KMS-11 (cell line): ENCODE results near the gene SORCS2.

Experiments
- H2AFZ ChIP-seq: fragments of 200-600 bp; sonication (generic); 2 replicates; pipeline ENCODE4 v1.6.1; 2016; ENCODE audit warnings: antibody characterized with exemption, mixed run types, low read depth
- H3K27ac ChIP-seq: fragments of 200-600 bp; sonication (generic); 2 replicates; pipeline ENCODE4 v1.6.1; 2016; ENCODE audit warnings: mild to moderate bottlenecking, mixed run types
- H3K27me3 ChIP-seq: fragments of 200-600 bp; sonication (generic); 2 replicates; pipeline ENCODE4 v1.6.1; 2017; ENCODE audit warnings: mild to moderate bottlenecking, low read depth, mixed run types, moderate library complexity; ENCODE audit not compliant: insufficient read depth
- H3K36me3 ChIP-seq: fragments of 200-600 bp; sonication (generic); 2 replicates; pipeline ENCODE4 v1.6.1; 2017; ENCODE audit warnings: mild to moderate bottlenecking, mixed run types; ENCODE audit not compliant: insufficient read depth
- H3K4me1 ChIP-seq: fragments of 200-600 bp; sonication (generic); 2 replicates; pipeline ENCODE4 v1.6.1; 2016; ENCODE audit warnings: mild to moderate bottlenecking, low read depth, mixed run types; ENCODE audit not compliant: poor library complexity, severe bottlenecking
- H3K4me2 ChIP-seq: fragments of 200-600 bp; sonication (generic); 2 replicates; pipeline ENCODE4 v1.7.0; 2016; ENCODE audit warnings: mild to moderate bottlenecking, mixed run types
- H3K4me3 ChIP-seq: fragments of 200-600 bp; sonication (generic); IDR thresholded peaks from 2 replicates; pipeline ENCODE4 v1.6.1; 2017; ENCODE audit warnings: low read depth, low read length, mixed read lengths; ENCODE audit not compliant: insufficient read depth
- H3K79me2 ChIP-seq: fragments of 200-600 bp; sonication (generic); 2 replicates; pipeline ENCODE4 v1.6.1; 2016; ENCODE audit warnings: low read depth, mixed run types; ENCODE audit not compliant: insufficient read depth
- H3K9ac ChIP-seq: fragments of 200-600 bp; sonication (generic); 2 replicates; pipeline ENCODE4 v1.6.1; 2016; ENCODE audit warnings: mild to moderate bottlenecking, mixed run types
- H4K20me1 ChIP-seq: fragments of 200-600 bp; sonication (generic); 2 replicates; pipeline ENCODE4 v1.6.1; 2016; ENCODE audit warnings: mild to moderate bottlenecking, mixed run types; ENCODE audit not compliant: insufficient read depth
- TF ChIP-seq, protein P1 (sequence below): fragments of 200-600 bp; sonication (generic); conservative IDR thresholded peaks from 2 replicates; pipeline ENCODE4 v1.6.1; 2017; ENCODE audit warnings: low read depth, mild to moderate bottlenecking, antibody characterized with exemption, low read length, moderate library complexity, mixed read lengths

Gene SORCS2

DNA sequence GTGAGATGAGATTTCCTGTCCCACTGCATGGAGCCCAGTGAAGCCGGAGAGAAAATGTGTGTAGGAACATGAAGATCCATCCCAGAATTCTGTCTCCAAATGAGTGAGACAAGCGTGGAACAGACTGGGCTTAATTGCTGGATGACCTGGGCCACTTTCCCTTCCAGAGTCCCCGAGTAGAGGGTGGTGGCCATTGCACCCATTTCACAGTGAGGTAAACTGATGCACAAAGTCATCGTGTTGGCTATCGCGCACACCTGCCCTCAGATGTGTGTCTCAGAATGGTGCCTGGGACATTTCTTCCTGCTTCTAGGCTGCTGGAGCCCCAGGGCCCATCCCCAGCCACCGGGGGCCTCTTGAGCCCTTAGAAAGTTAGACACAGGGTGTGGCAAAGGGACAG, 285.4 kb downstream of the SORCS2 start:
- Histone ChIP-seq H3K36me3 (no peaks in the 10 kb centered on the region), H3K27me3 (peaks cover under 1% of the 10 kb centered on the region; the same call in 1 of the 2 replicates), H3K4me2 (no peak overlapping the region), H2AFZ (no peak overlapping the region), H3K4me1 (no peaks in the 10 kb centered on the region), H3K27ac (no peak overlapping the region), H3K4me3 (no peak overlapping the region), H3K79me2 (no peaks in the 10 kb centered on the region), H3K9ac (no peak overlapping the region), H4K20me1 (no peaks in the 10 kb centered on the region)
- TF ChIP-seq, protein P1, sequence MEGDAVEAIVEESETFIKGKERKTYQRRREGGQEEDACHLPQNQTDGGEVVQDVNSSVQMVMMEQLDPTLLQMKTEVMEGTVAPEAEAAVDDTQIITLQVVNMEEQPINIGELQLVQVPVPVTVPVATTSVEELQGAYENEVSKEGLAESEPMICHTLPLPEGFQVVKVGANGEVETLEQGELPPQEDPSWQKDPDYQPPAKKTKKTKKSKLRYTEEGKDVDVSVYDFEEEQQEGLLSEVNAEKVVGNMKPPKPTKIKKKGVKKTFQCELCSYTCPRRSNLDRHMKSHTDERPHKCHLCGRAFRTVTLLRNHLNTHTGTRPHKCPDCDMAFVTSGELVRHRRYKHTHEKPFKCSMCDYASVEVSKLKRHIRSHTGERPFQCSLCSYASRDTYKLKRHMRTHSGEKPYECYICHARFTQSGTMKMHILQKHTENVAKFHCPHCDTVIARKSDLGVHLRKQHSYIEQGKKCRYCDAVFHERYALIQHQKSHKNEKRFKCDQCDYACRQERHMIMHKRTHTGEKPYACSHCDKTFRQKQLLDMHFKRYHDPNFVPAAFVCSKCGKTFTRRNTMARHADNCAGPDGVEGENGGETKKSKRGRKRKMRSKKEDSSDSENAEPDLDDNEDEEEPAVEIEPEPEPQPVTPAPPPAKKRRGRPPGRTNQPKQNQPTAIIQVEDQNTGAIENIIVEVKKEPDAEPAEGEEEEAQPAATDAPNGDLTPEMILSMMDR = no peak

- Histone ChIP-seq H3K4me2 (no peak overlapping the region), H2AFZ (no peak overlapping the region), H3K36me3 (no peaks in the 10 kb centered on the region), H3K27me3 (peaks cover 7% of the 10 kb centered on the region; the same call in 1 of the 2 replicates), H3K27ac (no peak overlapping the region), H3K79me2 (no peaks in the 10 kb centered on the region), H4K20me1 (no peaks in the 10 kb centered on the region), H3K4me3 (no peak overlapping the region), H3K4me1 (no peaks in the 10 kb centered on the region), H3K9ac (no peak overlapping the region)
- TF ChIP-seq, protein P1 = no peak
These were observed 286.3 kb downstream of the SORCS2 start for GRCh38 chr4:7478665-7479064.

GRCh38 chr4:7480423-7480822, 288.1 kb downstream of the SORCS2 start:
- no peaks in the 10 kb centered on the region for H4K20me1 ChIP-seq

GRCh38 chr4:7481227-7481626, 288.9 kb downstream of the SORCS2 start:
- Histone ChIP-seq H3K9ac (no peak overlapping the region), H2AFZ (no peak overlapping the region), H3K36me3 (no peaks in the 10 kb centered on the region), H3K4me3 (no peak overlapping the region), H3K4me1 (no peaks in the 10 kb centered on the region), H3K27ac (no peak overlapping the region), H4K20me1 (no peaks in the 10 kb centered on the region), H3K79me2 (no peaks in the 10 kb centered on the region), H3K4me2 (no peak overlapping the region), H3K27me3 (peaks cover 8% of the 10 kb centered on the region; the same call in 1 of the 2 replicates)
- TF ChIP-seq, protein P1 = no peak

More at GRCh38 chr4:7480423-7480822, 288.1 kb downstream of the SORCS2 start:
- Histone ChIP-seq H3K9ac (no peak overlapping the region), H3K36me3 (no peaks in the 10 kb centered on the region), H2AFZ (no peak overlapping the region), H3K4me1 (no peaks in the 10 kb centered on the region), H3K4me2 (no peak overlapping the region), H3K79me2 (no peaks in the 10 kb centered on the region), H3K27me3 (peaks cover 8% of the 10 kb centered on the region; the same call in 1 of the 2 replicates), H3K27ac (no peak overlapping the region), H3K4me3 (no peak overlapping the region)
- TF ChIP-seq, protein P1 = no peak
